Limb (tissue), 2 donors: Measurements from ENCODE around the gene ANXA1.

ENCODE experiments used
- DNase-seq, 2 donors: peaks; one replicate each; pipeline ENCODE4 v3.0.0-alpha.2; 2016; ENCODE audit errors: extremely low spot score in 2 of 2

Gene ANXA1

DNA sequence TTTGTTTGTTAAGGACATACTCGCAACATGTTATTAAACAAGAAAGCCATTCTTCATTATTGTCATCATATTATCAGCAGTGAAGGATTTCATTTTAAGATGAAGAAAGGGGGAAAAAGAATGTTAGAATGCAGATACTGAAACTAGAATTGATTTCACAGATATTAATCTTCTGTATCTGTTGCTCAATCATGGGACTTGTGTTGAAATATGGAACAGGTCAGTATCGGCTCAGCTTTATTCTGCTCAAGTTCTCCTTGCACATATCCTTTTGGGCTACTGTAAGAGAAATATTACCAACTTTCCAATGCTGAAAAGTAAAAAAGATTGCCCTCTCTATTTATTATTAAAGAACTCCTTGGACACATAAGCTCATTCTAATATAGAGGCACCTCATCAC lies 13.8 kb upstream of the ANXA1 start:
- DNase-seq = no peak

DNA sequence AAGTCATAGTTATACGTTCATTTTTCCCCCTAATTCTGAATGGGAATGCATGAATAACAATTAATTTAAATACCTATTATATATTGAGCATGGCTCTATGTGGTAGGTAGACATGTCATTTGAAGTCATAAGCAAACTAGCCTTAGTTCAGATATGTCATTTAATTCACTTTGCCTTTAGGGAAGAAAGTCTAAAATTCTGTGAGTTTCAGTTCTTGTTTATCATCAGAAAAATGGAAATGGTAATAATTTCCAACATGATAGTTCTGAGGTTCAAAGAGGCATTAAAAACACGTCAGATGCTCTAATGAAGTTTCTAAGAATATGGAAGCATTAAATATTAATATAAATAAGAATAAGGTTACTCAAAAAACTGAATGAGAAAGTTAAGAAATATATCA lies 13.1 kb upstream of the ANXA1 start:
- DNase-seq = no peak

DNA sequence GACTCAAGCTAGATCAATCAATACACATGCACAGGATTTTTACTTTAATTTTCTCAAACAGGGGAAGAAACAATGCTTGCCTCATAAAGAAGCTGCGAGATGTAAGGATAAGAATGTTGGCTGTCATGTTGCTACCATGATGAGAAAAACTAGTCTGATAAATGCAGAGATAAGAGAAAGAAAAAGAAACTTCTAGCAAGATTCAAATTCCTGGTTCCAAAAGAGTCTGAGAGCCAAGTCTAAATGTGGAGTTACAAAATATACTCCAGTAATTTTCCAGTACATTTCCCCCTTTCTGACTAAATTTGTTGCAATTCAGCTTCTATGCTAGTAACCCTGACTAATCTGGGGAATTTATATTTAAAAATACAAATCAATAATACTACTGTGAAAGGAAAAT lies 10.4 kb upstream of the ANXA1 start:
- DNase-seq = no peak

DNA sequence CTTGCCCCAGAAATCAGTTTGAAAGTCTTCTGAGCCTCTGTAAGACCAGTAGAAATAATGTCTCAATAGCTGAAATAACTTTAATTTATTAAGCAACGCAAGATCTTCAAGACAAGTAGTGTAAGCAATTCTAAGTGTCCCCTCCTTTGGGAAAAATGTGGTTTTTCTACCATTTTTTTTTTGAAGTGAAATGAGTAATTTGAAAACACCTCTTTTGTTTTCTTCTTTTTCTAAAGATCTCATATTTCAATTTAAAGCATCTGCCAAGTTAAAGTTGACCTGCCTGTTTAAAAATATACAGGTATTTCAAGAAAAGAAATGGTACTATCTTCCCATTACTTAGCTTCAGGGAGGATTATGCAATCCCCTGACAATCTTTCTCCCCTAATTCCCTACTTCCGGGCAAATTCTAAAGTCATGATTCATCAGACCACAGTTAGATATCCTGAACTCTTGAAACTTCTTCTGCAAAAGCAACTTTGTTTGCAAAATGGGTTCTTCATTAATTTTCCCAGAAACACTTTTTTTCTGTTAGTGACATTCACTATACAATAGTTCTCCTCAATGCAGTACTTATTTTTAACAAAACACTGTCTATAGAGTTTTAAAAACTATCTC lies 7.8 kb upstream of the ANXA1 start:
- DNase-seq = no peak

DNA sequence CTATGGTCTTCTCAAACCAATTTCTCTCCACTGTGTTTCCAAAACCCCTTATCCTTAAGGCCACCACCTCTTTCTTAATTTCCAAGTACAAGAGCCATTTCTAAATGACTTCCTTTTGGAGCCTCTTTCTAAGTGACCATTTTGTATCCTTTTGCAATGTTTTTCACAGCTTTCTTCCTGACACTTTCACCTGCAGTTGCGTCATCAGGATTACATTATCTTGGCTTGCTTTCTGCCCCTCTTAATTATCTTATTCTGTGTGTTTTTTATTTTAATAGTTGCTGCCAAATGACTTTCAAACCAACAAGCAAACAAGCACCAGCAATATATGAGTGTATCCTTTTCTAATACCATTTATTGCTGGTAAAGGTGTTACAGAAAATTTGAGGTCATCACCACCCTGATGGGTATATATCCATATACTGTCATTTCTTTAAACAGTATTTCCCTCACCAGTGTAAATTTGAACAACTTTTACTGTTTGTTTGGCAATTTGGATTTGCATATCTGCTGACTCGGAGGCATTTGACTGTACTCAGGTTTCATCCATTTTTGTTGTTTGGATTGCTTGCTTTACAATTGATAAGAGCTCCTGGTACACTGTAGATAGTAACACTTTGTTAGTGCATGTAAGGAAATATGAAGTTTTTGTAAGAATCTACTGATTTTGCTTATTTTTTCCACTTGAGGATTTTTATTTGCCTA lies 5.4 kb upstream of the ANXA1 start:
- DNase-seq = no peak

DNA sequence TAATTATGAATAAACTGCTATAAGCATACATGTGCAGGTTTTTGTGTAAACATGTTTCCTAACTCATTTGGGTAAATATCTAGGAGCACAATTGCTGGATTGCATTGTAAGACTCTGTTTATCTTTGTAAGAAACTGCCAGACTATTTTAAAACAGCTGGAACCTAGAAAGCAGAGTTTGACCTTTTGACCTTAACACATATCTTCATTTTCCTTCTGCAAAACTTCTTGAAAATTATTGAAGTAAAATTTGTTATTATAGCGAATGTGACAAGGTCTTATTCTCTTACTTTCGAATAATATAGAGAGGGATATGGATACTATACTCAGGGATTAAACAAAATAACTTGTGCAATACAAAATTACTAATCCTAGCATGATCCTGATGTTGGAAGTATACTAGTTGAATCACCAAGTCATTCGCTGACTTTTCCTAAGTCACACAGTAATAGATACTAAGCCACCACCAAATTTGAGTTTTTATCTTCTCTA lies 3.2 kb upstream of the ANXA1 start:
- no peak for DNase-seq

DNA sequence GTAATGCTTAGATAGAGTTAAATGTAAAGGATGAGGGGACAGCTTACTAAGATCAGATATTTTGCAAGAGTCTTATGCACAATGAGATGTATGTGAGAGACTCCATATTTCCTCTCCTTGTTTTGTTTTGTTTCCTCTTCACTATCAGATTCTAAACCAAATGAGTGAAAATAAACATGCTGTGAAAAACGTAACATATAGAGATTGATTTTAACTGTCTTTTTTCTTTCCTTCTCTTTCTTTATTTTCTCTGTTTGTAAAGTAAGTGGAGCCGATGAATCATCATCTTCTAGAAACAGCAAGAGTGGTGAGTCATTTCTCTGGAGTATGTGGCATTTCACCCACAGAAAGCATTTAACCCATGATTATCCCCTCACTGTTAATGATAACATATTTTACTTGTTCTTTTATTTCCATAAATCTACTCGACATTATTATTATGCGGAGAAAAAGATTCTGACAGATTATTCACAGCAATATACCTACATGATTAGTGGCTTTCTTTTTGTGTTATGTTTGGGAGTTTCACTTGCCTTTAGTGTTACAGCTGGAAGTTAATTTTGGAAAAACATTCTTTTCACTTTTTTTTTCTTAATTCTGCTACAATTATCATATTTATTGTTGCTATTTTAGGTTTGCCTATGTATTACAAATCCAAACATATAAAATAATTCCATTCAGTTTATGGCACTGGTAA lies 2.1 kb upstream of the ANXA1 start:
- no peak for DNase-seq

DNA sequence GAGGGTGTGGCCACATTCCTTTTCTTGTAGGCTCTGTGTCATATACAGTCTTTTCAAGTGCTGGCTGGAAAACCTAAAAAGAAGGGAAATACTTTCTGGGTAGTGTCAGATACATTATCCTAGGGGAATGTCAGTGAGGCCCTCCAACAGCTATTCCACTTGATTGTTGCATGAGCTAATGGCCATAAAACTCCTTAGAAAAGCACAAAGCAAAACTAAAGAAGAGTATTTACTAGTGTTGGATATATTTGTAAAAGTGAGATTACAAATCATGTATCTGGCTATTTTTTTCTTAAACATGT lies 829 bp downstream of the ANXA1 start:
- DNase-seq = peak in 1 of 2 donors; percentile 57

DNA sequence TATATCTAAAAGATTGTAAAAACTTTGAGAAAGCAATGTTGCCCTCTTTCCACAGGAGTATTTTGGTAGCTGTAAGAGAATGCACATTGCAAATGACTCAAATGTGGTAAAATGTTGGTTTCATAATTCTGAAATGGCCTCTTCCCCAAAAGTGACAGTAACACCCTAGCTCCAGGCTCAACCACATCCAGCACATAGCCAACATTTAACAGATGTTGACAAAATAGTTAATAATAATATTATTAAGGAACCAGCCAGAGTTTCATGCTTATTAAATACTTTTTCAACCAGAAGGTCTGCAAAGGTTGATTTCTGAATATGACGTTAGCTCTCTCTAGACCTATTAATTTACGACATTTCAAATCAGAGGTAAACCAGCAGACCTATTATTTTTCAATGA lies 1.3 kb downstream of the ANXA1 start:
- no peak for DNase-seq

DNA sequence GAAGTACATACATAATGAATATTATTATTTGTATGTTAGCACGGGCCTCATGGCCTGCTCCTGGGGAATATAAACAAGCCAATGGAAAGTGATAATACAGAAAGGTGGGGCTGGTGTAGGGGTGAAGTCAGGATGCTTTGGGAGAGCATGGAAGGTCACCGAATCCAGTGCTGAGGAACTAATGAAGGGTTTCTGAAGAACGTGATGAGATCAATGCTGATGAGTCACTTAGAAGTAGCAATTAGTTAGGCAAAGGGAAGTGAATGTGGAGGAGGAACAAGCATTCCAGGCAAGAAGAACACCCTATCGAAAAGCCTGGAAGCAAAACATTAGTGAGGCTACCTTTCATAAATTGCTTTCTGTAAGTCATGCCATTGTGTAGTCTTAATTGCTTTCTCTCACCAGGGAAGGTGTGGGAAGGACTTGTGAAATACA lies 2.1 kb downstream of the ANXA1 start:
- no peak for DNase-seq

DNA sequence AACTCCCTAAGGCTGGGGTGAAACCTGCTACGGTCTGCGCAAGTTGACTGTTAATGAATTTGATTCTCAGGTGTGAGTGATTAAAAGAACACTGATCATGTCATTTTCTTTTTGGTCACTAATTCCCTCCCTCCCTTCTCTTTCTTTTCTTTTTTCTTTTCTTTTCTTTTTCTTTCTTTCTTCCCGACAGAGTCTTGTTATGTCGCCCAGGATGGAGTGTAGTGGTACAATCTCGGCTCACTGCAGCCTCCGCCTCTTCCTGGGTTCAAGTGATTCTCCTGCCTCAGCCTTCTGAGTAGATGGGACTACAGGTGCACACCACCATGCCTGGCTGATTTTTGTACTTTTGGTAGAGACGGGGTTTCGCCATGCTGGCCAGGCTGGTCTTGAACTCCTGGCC lies 2.6 kb downstream of the ANXA1 start:
- DNase-seq = no peak

DNA sequence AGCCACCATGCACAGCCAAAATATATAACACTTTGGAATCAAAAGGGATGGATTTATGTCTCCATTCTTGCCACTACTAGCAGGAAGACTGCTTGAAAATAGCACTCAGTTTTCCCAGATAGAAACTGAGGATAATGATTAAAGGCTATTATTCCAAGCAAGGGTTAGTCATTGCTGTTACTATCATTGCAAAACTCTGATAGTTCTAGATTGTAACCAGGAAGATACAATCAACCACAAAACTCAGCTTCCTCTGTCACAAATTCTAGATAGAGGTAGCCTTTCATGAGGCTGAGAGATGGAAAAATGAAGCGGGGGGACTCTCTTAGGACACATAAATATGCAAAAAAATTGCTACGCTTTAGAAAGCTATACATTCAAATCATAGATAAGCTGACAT lies 3.1 kb downstream of the ANXA1 start:
- no peak for DNase-seq

DNA sequence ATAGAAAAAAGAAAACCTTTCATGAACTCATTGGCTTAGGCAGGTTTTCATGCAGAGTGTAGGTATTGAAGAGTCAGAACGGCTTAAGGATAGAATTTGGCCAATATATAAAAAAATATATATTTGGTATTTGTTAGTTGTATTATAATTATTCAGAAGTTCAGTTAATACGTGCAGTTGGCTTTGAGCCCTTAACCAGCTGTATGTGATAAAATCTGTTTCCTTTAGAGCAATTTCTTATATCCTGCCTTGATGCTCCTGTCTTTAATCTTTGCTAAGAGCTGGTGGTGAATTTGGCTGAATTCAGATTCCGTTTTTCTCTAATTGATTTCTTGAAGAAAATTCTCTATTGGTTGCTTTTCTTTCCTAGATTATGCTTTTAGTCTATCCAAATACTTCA lies 3.7 kb downstream of the ANXA1 start:
- DNase-seq = no peak

DNA sequence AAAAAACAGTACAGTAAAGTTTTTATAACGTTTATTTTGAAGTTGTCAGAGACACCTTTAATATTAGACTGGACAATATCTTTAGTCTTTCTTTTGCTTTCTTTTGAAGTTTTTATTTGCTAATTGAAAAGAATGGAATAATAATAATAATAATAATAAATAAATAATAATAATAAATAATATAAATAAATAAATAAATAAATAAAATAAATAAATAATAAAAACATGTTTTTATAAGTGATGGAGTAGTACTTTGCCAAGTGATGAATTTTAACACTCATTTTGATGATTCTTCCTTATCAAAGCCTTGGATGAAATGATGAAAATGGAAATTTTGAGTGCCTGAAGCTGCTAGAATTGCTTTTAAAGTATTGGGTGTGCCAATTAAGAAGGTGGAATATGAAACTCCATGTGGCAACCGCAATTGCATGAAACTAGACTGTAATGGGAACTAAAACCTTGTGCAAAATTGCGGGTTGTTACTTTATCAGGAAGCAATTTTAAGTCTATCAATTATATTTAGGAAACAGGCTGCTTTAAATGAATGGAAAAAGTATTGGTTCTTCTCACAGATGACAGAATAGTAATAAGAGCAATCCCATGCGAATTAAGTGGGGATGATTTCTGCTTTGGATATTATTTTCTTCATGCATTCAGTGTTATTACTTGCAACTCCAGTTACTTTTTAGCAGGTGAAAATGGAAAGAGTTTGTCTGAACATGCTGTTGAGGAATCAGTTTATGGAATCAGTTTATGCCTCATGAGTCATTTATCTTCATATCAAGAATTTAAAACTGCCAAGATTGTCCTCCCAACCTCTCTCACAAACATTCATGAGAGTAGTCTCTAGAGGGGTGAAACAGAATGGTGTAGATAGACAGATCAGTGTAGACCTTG lies 4.6 kb downstream of the ANXA1 start:
- no peak for DNase-seq

DNA sequence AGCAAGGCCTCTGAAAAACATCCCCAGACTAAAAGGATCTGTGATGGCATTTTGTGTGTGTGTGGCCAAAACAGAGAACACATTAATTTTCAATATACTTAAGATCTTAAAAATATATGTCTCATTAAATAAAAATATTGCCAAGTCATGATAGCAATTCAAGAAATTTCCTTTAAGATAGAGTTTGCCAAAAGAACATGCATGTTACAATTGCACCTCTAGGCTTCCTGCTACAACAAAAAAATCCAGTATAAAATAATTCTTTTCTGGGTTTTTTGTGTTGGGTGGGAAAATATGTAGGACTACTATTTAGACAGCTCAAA lies 5.2 kb downstream of the ANXA1 start:
- DNase-seq = no peak

DNA sequence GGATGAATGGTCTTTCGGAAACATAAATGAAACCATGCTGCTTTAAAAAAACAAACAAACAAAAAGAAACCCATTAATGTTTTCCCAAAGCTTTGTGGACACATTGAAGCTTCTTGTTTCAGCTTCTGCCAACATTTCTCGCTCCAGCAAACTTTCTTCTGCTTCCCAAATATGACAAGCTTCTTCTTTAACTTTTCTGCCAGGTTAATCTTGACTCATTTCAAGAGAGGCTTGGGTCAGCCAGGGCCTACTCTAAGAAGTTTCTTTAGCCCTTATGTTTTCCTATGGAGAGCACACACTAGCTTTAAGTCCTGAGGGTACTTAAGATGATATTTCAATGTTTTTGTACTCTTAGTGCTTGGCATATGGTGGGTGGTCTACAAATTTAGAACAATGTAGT lies 6.1 kb downstream of the ANXA1 start:
- no peak for DNase-seq

DNA sequence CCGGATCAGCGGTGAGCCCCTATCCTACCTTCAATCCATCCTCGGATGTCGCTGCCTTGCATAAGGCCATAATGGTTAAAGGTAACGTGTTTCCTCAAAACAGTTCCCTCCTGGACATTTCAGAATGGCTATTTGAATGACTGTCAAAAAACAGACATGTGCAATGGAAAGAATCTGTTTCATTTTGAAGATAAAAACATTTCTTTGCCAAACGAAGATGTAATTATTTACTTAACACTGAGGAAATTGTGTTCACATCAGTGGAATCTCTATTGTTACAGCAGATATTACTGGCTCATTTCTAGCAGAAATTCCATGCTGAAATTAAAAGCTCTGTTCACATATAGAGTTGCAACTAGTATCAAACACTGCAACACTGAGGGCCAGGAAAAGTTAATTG lies 7.1 kb downstream of the ANXA1 start:
- no peak for DNase-seq

DNA sequence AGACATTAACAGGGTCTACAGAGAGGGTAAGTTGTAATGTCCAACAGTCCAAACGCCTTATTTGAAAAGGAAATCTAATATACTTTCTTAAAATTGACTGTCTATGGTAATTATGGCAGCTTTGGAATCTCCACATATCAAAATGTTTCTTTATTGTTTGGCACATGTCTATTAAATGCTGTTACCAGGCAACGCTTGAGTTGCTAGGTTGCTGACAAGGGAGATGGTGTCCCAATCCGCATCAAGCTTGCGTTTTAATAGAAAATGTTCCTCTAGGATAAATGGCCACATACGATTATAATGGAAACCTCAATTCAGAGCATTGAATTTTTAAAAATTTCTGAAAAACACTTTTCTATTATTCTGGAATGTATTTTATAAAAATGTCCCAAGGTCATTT lies 9.2 kb downstream of the ANXA1 start:
- no peak for DNase-seq

DNA sequence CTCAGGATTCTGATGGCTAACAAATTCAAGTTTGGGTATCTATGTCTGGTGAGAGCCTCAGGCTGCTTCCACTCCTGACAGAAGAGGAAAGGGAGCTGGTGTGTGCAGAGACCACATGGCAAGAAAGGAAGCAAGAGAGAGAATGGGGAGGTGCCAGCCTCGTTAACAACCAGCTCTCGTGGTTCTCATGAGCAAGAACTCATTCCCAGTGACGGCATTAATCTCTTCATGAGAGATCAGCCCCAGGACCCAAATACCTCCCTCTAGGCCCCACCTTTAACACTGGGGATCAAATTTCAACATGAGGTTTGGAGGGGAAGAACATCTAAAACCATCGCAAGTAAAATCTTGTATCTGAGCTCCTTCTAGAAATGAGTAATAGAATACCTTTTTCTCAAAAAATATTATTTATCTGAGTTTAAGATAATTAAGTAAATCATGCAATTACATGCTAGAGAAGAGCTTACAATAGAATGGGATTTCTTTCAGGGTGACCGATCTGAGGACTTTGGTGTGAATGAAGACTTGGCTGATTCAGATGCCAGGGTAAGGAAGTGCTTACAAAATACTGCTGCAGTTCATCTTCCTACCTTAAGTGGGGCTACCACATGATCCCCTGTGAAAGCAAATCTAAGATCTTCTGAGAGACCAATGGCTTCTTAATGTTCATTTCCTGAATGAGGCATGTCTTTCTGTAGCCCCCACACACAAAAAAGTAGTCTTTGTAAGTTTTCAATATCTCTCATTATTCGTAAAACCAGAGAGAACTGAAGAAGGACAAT lies 11.5 kb downstream of the ANXA1 start:
- no peak for DNase-seq

DNA sequence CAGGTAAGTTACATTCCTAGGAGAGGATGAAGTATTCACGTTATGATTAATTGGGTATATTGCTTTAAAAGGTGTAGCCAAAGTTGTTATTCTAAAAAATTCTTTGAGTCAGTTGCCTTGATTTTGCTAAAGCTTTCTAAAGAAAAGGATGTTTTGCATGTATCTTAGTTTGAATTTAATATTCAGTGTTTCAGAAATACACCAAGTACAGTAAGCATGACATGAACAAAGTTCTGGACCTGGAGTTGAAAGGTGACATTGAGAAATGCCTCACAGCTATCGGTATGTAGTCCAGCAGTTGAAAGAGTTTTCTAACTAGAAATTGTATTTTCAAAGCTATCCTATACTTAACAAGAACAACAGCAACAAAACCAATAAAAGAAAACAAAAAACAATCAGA lies 14.2 kb downstream of the ANXA1 start:
- no peak for DNase-seq

DNA sequence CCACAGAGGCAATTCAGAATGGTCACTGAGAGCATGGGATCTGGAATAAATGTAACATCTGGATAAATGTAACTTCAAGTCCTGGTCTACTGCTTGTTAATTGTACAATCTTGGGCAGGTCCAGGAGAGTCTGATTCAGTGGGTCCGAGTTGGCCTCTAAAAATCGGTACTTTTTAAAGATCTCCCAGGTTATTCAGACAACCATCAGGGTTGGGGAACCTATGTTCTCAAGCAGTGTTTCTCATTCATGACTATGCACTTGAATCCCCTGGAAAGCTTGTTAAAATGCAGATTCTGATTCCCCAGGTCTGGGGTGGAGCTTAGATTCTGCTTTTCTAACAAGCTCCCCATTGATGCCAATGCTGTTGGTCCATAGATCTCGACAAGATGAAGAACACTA lies 14.8 kb downstream of the ANXA1 start:
- no peak for DNase-seq
